ENCODE results near the gene PLEKHA1.
A peak's percentile ranks its signal among the peaks of the same experiment; 100 is the strongest.

PLEKHA1 gene

GRCh38 chr10:122457934-122458333 lies 83.4 kb downstream of the PLEKHA1 start:
- no peak for DNase-seq (ENCODE audit: low read depth, low spot score)
- no peak overlapping the region for H3K27ac ChIP-seq

DNA sequence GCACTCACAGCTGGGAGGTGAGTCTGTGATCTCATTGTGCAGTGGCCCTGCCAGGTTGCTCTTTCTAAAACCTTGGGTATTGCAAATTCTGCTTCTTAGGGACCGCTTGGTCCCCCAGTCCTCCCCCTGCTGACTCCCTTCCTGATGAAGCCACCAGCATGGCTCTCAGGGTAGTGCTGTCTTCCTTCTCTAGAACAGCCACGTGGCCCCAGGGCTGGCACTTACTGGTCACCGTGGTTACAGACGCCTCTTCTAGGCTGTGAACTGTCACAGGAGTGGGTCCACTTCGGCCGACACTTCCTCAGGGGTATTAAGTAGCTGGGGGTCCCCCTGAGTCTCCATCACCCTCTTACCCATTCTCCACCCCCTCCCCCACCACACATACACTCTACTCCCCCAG lies 84.2 kb downstream of the PLEKHA1 start:
- DNase-seq (ENCODE audit: low read depth, low spot score): no peak
- no peak overlapping the region for H3K27ac ChIP-seq

- no peak for DNase-seq (ENCODE audit: low read depth, low spot score)
- no peak overlapping the region for H3K27ac ChIP-seq
Observed at GRCh38 chr10:122459561-122460273, 85.2 kb downstream of the PLEKHA1 start.

DNA sequence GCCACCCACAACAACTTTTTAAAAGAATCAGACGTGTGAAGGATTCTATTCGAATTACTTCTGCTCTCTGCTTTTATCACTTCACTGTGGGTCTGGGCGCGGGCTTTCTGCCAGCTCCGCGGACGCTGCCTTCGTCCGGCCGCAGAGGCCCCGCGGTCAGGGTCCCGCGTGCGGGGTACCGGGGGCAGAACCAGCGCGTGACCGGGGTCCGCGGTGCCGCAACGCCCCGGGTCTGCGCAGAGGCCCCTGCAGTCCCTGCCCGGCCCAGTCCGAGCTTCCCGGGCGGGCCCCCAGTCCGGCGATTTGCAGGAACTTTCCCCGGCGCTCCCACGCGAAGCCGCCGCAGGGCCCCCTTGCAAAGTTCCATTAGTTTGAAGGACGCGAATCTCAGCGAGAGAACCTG lies 86.4 kb downstream of the PLEKHA1 start:
- H3K27ac ChIP-seq: no peak overlapping the region
- no peak for DNase-seq (ENCODE audit: low read depth, low spot score)

- no peak for DNase-seq (ENCODE audit: low read depth, low spot score)
- peak within 1 kb of the TSS; percentile 26 for H3K27ac ChIP-seq
Observed at GRCh38 chr10:122461367-122461728, 86.8 kb downstream of the PLEKHA1 start, which contains the start of gene HTRA1. Gene HTRA1 (plus strand): TSS chr10:122461553. CDS start chr10:122461653, 100 bp downstream.

- no peak for DNase-seq (ENCODE audit: low read depth, low spot score)
- peak overlapping the region; percentile 26 for H3K27ac ChIP-seq
Observed at GRCh38 chr10:122461729-122462532, 87.4 kb downstream of the PLEKHA1 start.

GRCh38 chr10:122462533-122463465 lies 88.3 kb downstream of the PLEKHA1 start:
- peak overlapping the region; percentile 26 for H3K27ac ChIP-seq

DNA sequence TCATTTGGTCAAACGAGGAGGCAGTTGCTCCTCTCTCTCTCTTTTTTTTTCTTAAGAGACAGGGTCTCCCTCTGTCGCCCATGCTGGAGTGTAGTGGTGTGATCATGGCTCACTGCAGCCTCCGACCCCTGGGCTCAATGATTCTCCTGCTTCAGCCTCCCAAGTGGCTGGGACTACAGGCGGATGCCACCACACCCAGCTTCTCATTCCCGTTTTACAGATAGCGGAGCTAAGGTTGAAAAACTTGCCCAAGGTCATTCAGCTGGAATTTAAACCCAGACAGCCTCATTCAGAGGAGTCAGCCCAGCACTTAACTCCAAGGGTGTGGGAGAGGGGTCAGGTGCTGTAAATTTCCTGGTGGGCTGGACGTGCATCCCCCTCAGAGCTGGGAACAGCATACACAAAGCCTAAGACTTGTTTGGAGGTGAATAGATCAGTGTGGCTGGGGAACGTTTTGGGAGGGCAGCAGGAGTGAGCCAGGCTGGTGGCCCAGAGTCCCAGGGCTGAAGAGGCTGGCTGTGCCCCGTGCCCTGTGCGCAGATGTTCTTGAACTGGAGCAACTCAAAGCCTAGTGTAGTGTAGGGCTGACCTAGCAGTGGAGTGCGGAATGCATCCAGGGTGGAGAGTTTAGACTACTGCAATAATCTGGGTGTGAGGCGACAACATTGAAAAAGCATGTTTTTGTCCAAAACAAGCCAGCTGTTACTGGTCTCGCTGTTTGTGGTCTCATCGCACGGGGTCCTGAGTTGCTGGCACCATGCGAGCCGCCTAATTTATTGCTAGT lies 89.2 kb downstream of the PLEKHA1 start:
- no peak overlapping the region for H3K27ac ChIP-seq
- no peak for DNase-seq (ENCODE audit: low read depth, low spot score)

More at GRCh38 chr10:122462533-122463465, 88.3 kb downstream of the PLEKHA1 start:
- no peak for DNase-seq (ENCODE audit: low read depth, low spot score)

- H3K27ac ChIP-seq: no peak overlapping the region
- DNase-seq (ENCODE audit: low read depth, low spot score): no peak
Observed at GRCh38 chr10:122464250-122464510, 89.7 kb downstream of the PLEKHA1 start.

- no peak overlapping the region for H3K27ac ChIP-seq
- no peak for DNase-seq (ENCODE audit: low read depth, low spot score)
Observed at GRCh38 chr10:122464586-122464985, 90.1 kb downstream of the PLEKHA1 start.

- H3K27ac ChIP-seq: no peak overlapping the region
- DNase-seq (ENCODE audit: low read depth, low spot score): no peak
Observed at GRCh38 chr10:122465401-122466040, 91.0 kb downstream of the PLEKHA1 start.

- H3K27ac ChIP-seq: no peak overlapping the region
- no peak for DNase-seq (ENCODE audit: low read depth, low spot score)
Observed at GRCh38 chr10:122466951-122467381, 92.5 kb downstream of the PLEKHA1 start.

DNA sequence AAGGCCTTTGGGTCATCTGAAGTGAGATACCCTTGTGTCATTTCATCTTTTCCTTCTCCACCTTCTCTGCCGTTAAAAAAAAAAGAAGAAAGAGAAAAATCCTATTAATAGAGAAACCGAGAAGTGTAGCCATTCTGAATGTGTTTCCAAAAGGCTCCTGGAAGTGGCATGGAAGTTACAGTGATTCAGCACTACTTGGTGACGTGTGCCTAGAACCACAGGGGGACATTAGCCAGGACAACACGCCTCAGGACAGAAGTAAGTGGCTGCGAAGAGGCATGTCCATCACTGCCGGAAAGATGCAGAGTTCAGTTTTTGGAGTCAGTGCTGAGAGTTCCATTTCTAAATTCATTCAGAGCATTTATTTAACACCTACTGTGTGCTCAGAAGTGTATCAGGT lies 93.2 kb downstream of the PLEKHA1 start:
- no peak overlapping the region for H3K27ac ChIP-seq
- DNase-seq (ENCODE audit: low read depth, low spot score): no peak

- peak overlapping the region; percentile 71 for H3K27ac ChIP-seq
Observed at GRCh38 chr10:122468307-122468925, 93.9 kb downstream of the PLEKHA1 start.

DNA sequence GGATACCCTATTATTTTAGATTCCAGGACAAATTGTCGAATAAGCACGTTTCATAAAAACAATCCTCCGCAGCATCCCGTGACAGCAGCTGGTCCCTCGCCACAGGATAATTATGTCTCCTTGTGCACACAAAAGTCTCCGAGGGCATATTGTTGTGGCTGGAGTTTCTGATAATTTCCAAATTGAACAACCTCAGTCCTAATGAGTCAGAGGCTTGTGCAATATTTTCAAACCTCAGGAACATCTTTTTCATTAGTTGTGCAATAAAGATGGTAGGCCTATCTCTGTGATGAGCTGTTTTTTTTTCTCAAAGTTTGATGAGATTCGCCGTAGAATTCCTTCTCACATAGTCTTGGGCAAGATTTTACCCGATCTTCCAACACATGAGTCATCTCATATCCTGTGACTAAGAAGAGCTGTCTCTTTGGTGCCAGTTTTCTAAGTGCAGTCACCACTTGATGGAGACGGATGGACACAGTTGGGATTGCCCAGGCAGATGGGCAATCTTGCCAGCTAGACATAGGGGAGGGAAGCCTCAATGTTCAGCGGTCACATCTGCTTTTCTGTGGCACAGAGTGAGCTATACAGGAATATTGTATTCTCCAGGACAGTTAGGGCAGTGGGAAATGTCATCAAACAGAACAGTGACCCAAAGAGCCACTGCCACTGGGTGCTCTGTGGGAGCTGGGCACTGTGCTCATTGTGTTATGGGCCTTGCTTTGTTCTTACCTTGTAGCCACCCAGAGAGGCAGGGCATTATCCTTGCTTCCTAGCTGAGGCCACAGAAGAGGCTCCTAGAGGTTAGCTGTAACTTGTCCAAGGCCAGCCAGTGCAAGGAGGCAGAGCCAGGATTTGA lies 94.6 kb downstream of the PLEKHA1 start:
- H3K27ac ChIP-seq: peak overlapping the region; percentile 71
- peak; percentile 88 for DNase-seq (ENCODE audit: low read depth, low spot score)

More at GRCh38 chr10:122468307-122468925, 93.9 kb downstream of the PLEKHA1 start:
- DNase-seq (ENCODE audit: low read depth, low spot score): no peak

DNA sequence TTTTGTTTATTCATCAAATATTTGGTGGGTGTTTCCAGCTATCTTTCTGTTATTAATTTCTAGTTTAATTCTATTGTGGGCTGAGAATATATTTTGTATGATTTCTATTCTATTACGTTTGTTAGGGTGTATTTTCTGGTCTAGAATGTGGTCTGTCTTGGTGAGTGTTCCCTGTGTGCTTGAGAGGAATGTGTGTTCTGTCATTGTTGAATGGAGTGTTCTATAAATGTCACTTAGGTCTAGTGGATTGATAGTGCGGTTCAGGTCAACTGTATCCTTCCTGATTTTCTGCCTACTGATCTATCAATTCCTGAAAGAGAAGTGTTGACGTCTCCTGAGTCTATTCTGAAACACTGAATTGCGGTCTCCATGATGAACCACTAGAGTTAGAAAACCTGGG lies 95.3 kb downstream of the PLEKHA1 start:
- DNase-seq (ENCODE audit: low read depth, low spot score): no peak
- peak overlapping the region; percentile 71 for H3K27ac ChIP-seq

DNA sequence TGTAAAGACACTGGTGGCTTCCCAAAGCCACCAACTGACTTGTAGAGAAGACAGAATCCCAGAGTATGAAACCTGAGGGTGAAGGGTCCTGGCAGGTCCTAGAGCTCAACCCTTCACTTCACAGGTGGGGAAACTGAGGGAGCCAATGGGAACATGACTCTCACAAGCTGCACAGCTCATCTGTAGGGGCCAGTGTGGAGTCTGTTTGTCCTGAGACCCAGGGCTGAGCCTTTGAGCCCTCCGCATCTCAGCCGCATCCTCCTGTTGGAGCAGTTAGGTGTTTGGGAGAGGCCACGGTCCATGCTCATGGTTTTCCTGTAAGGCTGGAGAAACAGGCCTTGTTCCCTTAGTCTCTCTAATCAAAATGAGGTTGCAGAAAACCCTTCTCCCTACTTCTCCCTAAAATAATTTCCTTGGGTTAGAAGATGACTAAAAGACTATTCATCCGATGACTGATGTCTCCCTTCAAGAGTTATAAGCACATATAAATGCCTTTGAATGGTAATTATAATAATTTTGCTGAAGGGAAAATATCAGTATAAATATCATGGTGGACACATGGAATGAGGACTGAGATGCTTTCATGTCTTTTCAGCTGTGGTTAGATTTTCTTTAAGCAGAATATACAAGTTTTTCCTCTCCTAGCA lies 97.1 kb downstream of the PLEKHA1 start:
- H3K27ac ChIP-seq: peak overlapping the region; percentile 34
- DNase-seq (ENCODE audit: low read depth, low spot score): no peak

- no peak for DNase-seq (ENCODE audit: low read depth, low spot score)
- H3K27ac ChIP-seq: no peak overlapping the region
Observed at GRCh38 chr10:122473116-122473515, 98.6 kb downstream of the PLEKHA1 start.
